K562 (cell line): ENCODE results near the gene NT5C3B. TPM values are rescaled to one million over a fixed set of nuclear protein-coding genes. Genes with fewer than 3 reads are reported as not detected.

Experiments used
- BCOR ChIP-seq: fragments of 450-650 bp; IDR thresholded peaks from 2 replicates; pipeline ENCODE4 v1.6.1; 2016
- CBFA2T2 ChIP-seq: fragments of 450-650 bp; conservative IDR thresholded peaks from 2 replicates; pipeline ENCODE4 v1.6.1; 2017; ENCODE audit warnings: mild to moderate bottlenecking
- CC2D1A ChIP-seq: fragments of 450-650 bp; IDR thresholded peaks from 2 replicates; pipeline ENCODE4 v1.6.1; 2017; ENCODE audit warnings: mild to moderate bottlenecking
- CCNT2 ChIP-seq: IDR thresholded peaks from 2 replicates; pipeline ENCODE4 v1.6.1; 2011; ENCODE audit warnings: borderline replicate concordance, low read depth, mild to moderate bottlenecking, moderate library complexity, mixed read lengths, low read length; ENCODE audit not compliant: insufficient read length; ENCODE audit errors: extremely low read depth
- CTCFL ChIP-seq: IDR thresholded peaks from 2 replicates; pipeline ENCODE4 v1.6.1; 2011; ENCODE audit warnings: borderline replicate concordance, low read depth, mild to moderate bottlenecking, moderate library complexity, low read length; ENCODE audit not compliant: insufficient read depth, poor library complexity, severe bottlenecking
- EGR1 ChIP-seq: fragments of 450-650 bp; conservative IDR thresholded peaks from 2 replicates; pipeline ENCODE4 v1.6.1; 2017; ENCODE audit warnings: mild to moderate bottlenecking
- MAFK ChIP-seq: IDR thresholded peaks from 2 replicates; pipeline ENCODE4 v1.6.1; 2011; ENCODE audit warnings: low read length, improper control_type of control experiment
- MTA1 ChIP-seq: fragments of 450-650 bp; IDR thresholded peaks from 2 replicates; pipeline ENCODE4 v1.6.1; 2017; ENCODE audit warnings: borderline replicate concordance
- NEUROD1 ChIP-seq: fragments of 150-350 bp; IDR thresholded peaks from 2 replicates; pipeline ENCODE4 v1.6.1; 2014; ENCODE audit warnings: borderline replicate concordance, low read length, low read depth; ENCODE audit not compliant: partially characterized antibody
- NR3C1 ChIP-seq: sonication (generic); formaldehyde crosslinking; IDR thresholded peaks from 2 replicates; pipeline ENCODE4 v1.8.1; 2022; ENCODE audit warnings: missing genetic modification reagents
- PHB2 ChIP-seq: fragments of 450-650 bp; IDR thresholded peaks from 2 replicates; pipeline ENCODE4 v1.6.1; 2017; ENCODE audit warnings: low read depth
- PREB ChIP-seq: sonication (generic); formaldehyde crosslinking; IDR thresholded peaks from 2 replicates; pipeline ENCODE4 v1.8.1; 2023; ENCODE audit warnings: mild to moderate bottlenecking, missing genetic modification reagents
- SMARCA4 ChIP-seq: fragments of 450-650 bp; IDR thresholded peaks from 2 replicates; pipeline ENCODE4 v1.6.1; 2016
- SNAPC5 ChIP-seq: fragments of 250-450 bp; sonication (Bioruptor Pico); IDR thresholded peaks from 2 replicates; pipeline ENCODE4 v1.8.0; 2021; ENCODE audit warnings: moderate library complexity, mild to moderate bottlenecking, inconsistent platforms
- TBL1XR1 ChIP-seq, 2 experiments: IDR thresholded peaks; 2 replicates each; pipeline ENCODE4 v1.6.1; 2012; ENCODE audit warnings: improper control_type of control experiment in 2 of 2, low read length in 2 of 2, mild to moderate bottlenecking in 1 of 2
- TBP ChIP-seq: optimal IDR thresholded peaks from 2 replicates; pipeline ENCODE3; 2011; ENCODE audit warnings: low read depth, low read length, improper control_type of control experiment
- TRIM24 ChIP-seq, 2 experiments: fragments of 450-650 bp; IDR thresholded peaks; 2 replicates each; pipeline ENCODE4 v1.6.1; 2016
- TRIM28 ChIP-seq: fragments of 450-650 bp; IDR thresholded peaks from 2 replicates; pipeline ENCODE4 v1.6.1; 2017
- ZBTB26 ChIP-seq: fragments of 450-650 bp; formaldehyde crosslinking; IDR thresholded peaks from 2 replicates; pipeline ENCODE4 v1.4.0; 2022; ENCODE audit warnings: missing genetic modification characterization
- ZNF592 ChIP-seq: fragments of 450-650 bp; IDR thresholded peaks from 2 replicates; pipeline ENCODE4 v1.6.1; 2017; ENCODE audit warnings: antibody characterized with exemption, mild to moderate bottlenecking
- ZNF644 ChIP-seq: fragments of 200-800 bp; sonication (Bioruptor generic); IDR thresholded peaks from 2 replicates; pipeline ENCODE4 v1.6.1; 2016; ENCODE audit warnings: low read depth, missing genetic modification characterization, missing compliant biosample characterization
- polyA plus RNA-seq, 8 experiments: library from polyadenylated mRNA; depleted of rRNA in 4 of 8; stranded (reverse) in 5 of 8; unstranded in 3 of 8; fragments of >200 nt; fragmentation: Nextera tagmentation in 2 of 8; fragmentation: Illumina TruSeq in 1 of 8; extraction: Ambion mirVana in 2 of 8; extraction: Trizol in 1 of 8; gene quantifications; 2 replicates each; pipeline versions ENCODE4 v1.2.1 to v1.2.3, GENCODE V29; 2011 to 2014; ENCODE audit warnings: inconsistent platforms in 1 of 8, missing spikeins in 1 of 8
- total RNA-seq, 7 experiments: library from RNA; depleted of rRNA in 6 of 7; stranded (reverse); fragments of >200 nt in 6 of 7; fragmentation: Illumina TruSeq in 2 of 7; extraction: Trizol in 2 of 7; gene quantifications; 2 replicates each; pipeline versions ENCODE4 v1.2.1 to v1.2.3, GENCODE V29; 2011 to 2021; ENCODE audit warnings: low replicate concordance in 1 of 7

Gene NT5C3B
- total and polyA plus RNA-seq, 9 of the 15 experiments (the other 6 are each of a cell fraction or from before 2014, with no cell fraction given) = 2.0 to 166 (median 85.0) TPM

- TF ChIP-seq ZNF592 (no peak), MTA1 (peak; percentile 85; the same call in 1 of the 2 replicates), EGR1 (peak; percentile 95), TBL1XR1 (IDR thresholded peaks at IDR 0.05; ENCODE audit: low read length in 2 of 2) (peak in 1 of 2 experiments; percentile 76; a peak in 2 of 4 replicates), PHB2 (0 out of 2 replicates have a peak, but pooled peaks have one; percentile 56), CBFA2T2 (peak; percentile 45; the same call in 1 of the 2 replicates), CTCFL (no peak), NR3C1 (CRISPR knock-in tag) (no peak), NEUROD1 (peak; percentile 44), CCNT2 (peak; percentile 26), BCOR (peak; percentile 71; the same call in 1 of the 2 replicates), ZBTB26 (CRISPR knock-in tag) (no peak), SMARCA4 (peak; percentile 91), CC2D1A (peak; percentile 30; the same call in 1 of the 2 replicates), SNAPC5 (no peak), PREB (no peak), MAFK (0 out of 2 replicates have a peak, but pooled peaks have one; percentile 4), ZNF644 (tag) (no peak), TRIM28 (0 out of 2 replicates have a peak, but pooled peaks have one; percentile 38), TBP (peak; percentile 35), TRIM24 (IDR thresholded peaks at IDR 0.05) (0 out of 4 replicates have a peak, but pooled peaks of 1 of the 2 experiments have one; percentile 35)
Measured at GRCh38 chr17:41784207-41784744, 51.8 kb downstream of the NT5C3B start (continued).
